GM18909 (cell line): ENCODE data around the gene SYNGR2.
"Not testable (repeated sequence)": the region's sequence is repeated elsewhere in the genome, so short reads cannot be mapped to it uniquely, and the experiment has no call there.

ENCODE experiments used
- ATAC-seq: cut with Tn5 transposase; IDR thresholded peaks from one replicate; pipeline ENCODE4 v1.9.1; 2021; ENCODE audit warnings: mild to moderate bottlenecking; ENCODE audit not compliant: unreplicated experiment, poor library complexity

Gene SYNGR2

GRCh38 chr17:78170692-78171590, 2.6 kb downstream of the SYNGR2 start:
- no peak for ATAC-seq

- ATAC-seq, result not testable (repeated sequence)
These were observed 3.3 kb downstream of the SYNGR2 start for GRCh38 chr17:78171591-78172248.

GRCh38 chr17:78172249-78173051, 4.1 kb downstream of the SYNGR2 start:
- ATAC-seq, result no peak

GRCh38 chr17:78173097-78173715, 4.8 kb downstream of the SYNGR2 start:
- peak; percentile 32 for ATAC-seq

- ATAC-seq, result no peak
These were observed 6.0 kb downstream of the SYNGR2 start for GRCh38 chr17:78174346-78174869.

- ATAC-seq, result no peak
These were observed 6.7 kb downstream of the SYNGR2 start for GRCh38 chr17:78174870-78175642.

GRCh38 chr17:78175643-78175981, 7.2 kb downstream of the SYNGR2 start:
- ATAC-seq, result no peak

- ATAC-seq, result peak; percentile 50
These were observed 8.2 kb downstream of the SYNGR2 start for GRCh38 chr17:78176548-78177025.

GRCh38 chr17:78179372-78179771, 11.0 kb downstream of the SYNGR2 start:
- no peak for ATAC-seq

GRCh38 chr17:78180083-78180482, 11.7 kb downstream of the SYNGR2 start:
- ATAC-seq, result no peak

GRCh38 chr17:78180508-78180907, 12.1 kb downstream of the SYNGR2 start:
- ATAC-seq, result no peak

- ATAC-seq, result no peak
These were observed 14.1 kb downstream of the SYNGR2 start for GRCh38 chr17:78182504-78182903.

GRCh38 chr17:78183916-78184315, 15.5 kb downstream of the SYNGR2 start:
- ATAC-seq, result no peak

GRCh38 chr17:78184351-78184750, 16.0 kb downstream of the SYNGR2 start:
- no peak for ATAC-seq

- no peak for ATAC-seq
These were observed 16.5 kb downstream of the SYNGR2 start for GRCh38 chr17:78184868-78185267.

GRCh38 chr17:78185981-78186691, 17.8 kb downstream of the SYNGR2 start:
- ATAC-seq, result no peak

GRCh38 chr17:78186692-78187595, 18.6 kb downstream of the SYNGR2 start, which contains the start of the genes AFMID and TK1:
AFMID (plus strand) TSS chr17:78187362; CDS start chr17:78187371, 9 bp downstream.
TK1 (minus strand) TSS chr17:78187052; CDS start chr17:78186994, 58 bp downstream.
- peak; percentile 94 for ATAC-seq
